H1 (cell line): ENCODE measurements around the gene SLC48A1. TPM values are rescaled to one million over a fixed set of nuclear protein-coding genes. Genes with fewer than 3 reads are reported as not detected.

ENCODE experiments used
- CTCF ChIA-PET: fragments of 300-600 bp; sonication (Branson Sonifier 250); formaldehyde crosslinking; loops from one replicate; lab custom pipeline; 2021; ENCODE audit not compliant: partially characterized antibody; lab: Charles Lee
- POLR2A ChIA-PET: fragments of 300-600 bp; sonication (Branson Sonifier 250); formaldehyde crosslinking; loops from one replicate; lab custom pipeline; 2021; ENCODE audit warnings: inconsistent platforms; ENCODE audit not compliant: partially characterized antibody; lab: Charles Lee
- DNase-seq, 2 experiments: peaks; one replicate each; pipeline versions ENCODE4 v3.0.0 to v3.0.0-alpha.2; 2010 to 2022; ENCODE audit warnings: low spot score in 2 of 2, low read depth in 1 of 2, mixed read lengths in 1 of 2
- FAIRE-seq: peaks from 2 replicates; lab custom pipeline; 2011; peaks lifted over from hg19 to GRCh38; lab: Jason Lieb, UNC
- H2AFZ ChIP-seq: 2 replicates; pipeline ENCODE4 v1.8.1; 2012; ENCODE audit warnings: low read length, inconsistent platforms
- H2AK5ac ChIP-seq: 2 replicates; pipeline ENCODE4 v1.6.1; 2013; ENCODE audit warnings: low read depth, low read length
- H2BK120ac ChIP-seq: replicated peaks from 2 replicates; pipeline ENCODE3; 2013; ENCODE audit warnings: low read depth, low read length, inconsistent platforms
- H2BK12ac ChIP-seq: 2 replicates; pipeline ENCODE4 v1.6.1; 2013; ENCODE audit warnings: low read depth, low read length
- H2BK15ac ChIP-seq: 2 replicates; pipeline ENCODE4 v1.6.1; 2013; ENCODE audit warnings: low read length
- H2BK20ac ChIP-seq: 2 replicates; pipeline ENCODE4 v1.6.1; 2013; ENCODE audit warnings: low read length
- H2BK5ac ChIP-seq: 2 replicates; pipeline ENCODE4 v1.6.1; 2013; ENCODE audit warnings: low read depth, low read length
- H3K14ac ChIP-seq: 2 replicates; pipeline ENCODE4 v1.6.1; 2013; ENCODE audit warnings: inconsistent platforms; ENCODE audit not compliant: insufficient read length
- H3K18ac ChIP-seq: 2 replicates; pipeline ENCODE4 v1.6.1; 2013; ENCODE audit warnings: low read length; ENCODE audit errors: extremely low read depth
- H3K23ac ChIP-seq: 2 replicates; pipeline ENCODE4 v1.6.1; 2013; ENCODE audit warnings: inconsistent platforms; ENCODE audit not compliant: insufficient read length
- H3K23me2 ChIP-seq: 2 replicates; pipeline ENCODE4 v1.6.1; 2013; ENCODE audit warnings: low read depth, low read length
- H3K27ac ChIP-seq: 2 replicates; pipeline ENCODE4 v1.6.1; 2011; ENCODE audit warnings: low read depth, low read length, inconsistent platforms
- H3K27me3 ChIP-seq, 4 experiments: replicated peaks in 1 of 4; 1 replicate in 1 of 4; 2 replicates in 3 of 4; pipeline versions ENCODE4 v1.6.1 to v1.8.1; 2011 to 2013; ENCODE audit warnings: low read length in 3 of 4, mild to moderate bottlenecking in 3 of 4, inconsistent platforms in 2 of 4, mixed read lengths in 2 of 4, moderate library complexity in 1 of 4; ENCODE audit not compliant: control insufficient read depth in 3 of 4, insufficient read depth in 3 of 4; ENCODE audit errors: extremely low read depth in 1 of 4
- H3K36me3 ChIP-seq, 4 experiments: 2 replicates each; pipeline versions ENCODE4 v1.6.1 to v1.8.1; 2011 to 2013; ENCODE audit warnings: mild to moderate bottlenecking in 4 of 4, low read length in 3 of 4, moderate library complexity in 2 of 4, control low read depth in 1 of 4, inconsistent platforms in 1 of 4; ENCODE audit not compliant: insufficient read depth in 4 of 4, control insufficient read depth in 2 of 4
- H3K4ac ChIP-seq: replicated peaks from 2 replicates; pipeline ENCODE3; 2013; ENCODE audit warnings: low read length, low read depth, mixed read lengths, inconsistent platforms; ENCODE audit not compliant: insufficient read length
- H3K4me1 ChIP-seq, 4 experiments: replicated peaks in 1 of 4; 1 replicate in 1 of 4; 2 replicates in 3 of 4; pipeline versions ENCODE4 v1.6.1 to v1.8.1; 2011 to 2013; ENCODE audit warnings: low read length in 3 of 4, inconsistent platforms in 2 of 4, mixed read lengths in 1 of 4; ENCODE audit not compliant: insufficient read depth in 4 of 4, control insufficient read depth in 3 of 4
- H3K4me2 ChIP-seq, 2 experiments: 2 replicates each; pipeline versions ENCODE4 v1.6.1 to v1.8.1; 2011 to 2013; ENCODE audit warnings: low read depth in 2 of 2, low read length in 2 of 2, control low read depth in 1 of 2, inconsistent platforms in 1 of 2, mild to moderate bottlenecking in 1 of 2; ENCODE audit not compliant: insufficient read depth in 1 of 2
- H3K4me3 ChIP-seq, 4 experiments: fragments of 200-600, 300-600 bp in 1 of 4; sonication (generic), shearing (Covaris generic), sonication (Bioruptor Twin) in 1 of 4; 2 replicates each; pipeline versions ENCODE4 v1.5.1 to v1.8.1; 2011 to 2016; ENCODE audit warnings: low read length in 4 of 4, low read depth in 3 of 4, control low read depth in 2 of 4, inconsistent platforms in 2 of 4, mild to moderate bottlenecking in 2 of 4, mixed read lengths in 1 of 4, moderate library complexity in 1 of 4; ENCODE audit not compliant: insufficient read depth in 2 of 4; ENCODE audit errors: extremely low read depth in 1 of 4
- H3K56ac ChIP-seq: replicated peaks from 2 replicates; pipeline ENCODE3; 2013; ENCODE audit warnings: low read depth, mild to moderate bottlenecking, mixed read lengths, low read length, inconsistent platforms; ENCODE audit not compliant: insufficient read length
- H3K79me1 ChIP-seq: 2 replicates; pipeline ENCODE4 v1.6.1; 2013; ENCODE audit warnings: low read depth, low read length, control low read depth
- H3K79me2 ChIP-seq, 2 experiments: 2 replicates each; pipeline versions ENCODE4 v1.6.1 to v1.8.1; 2012 to 2013; ENCODE audit warnings: low read length in 2 of 2, mild to moderate bottlenecking in 2 of 2, inconsistent platforms in 1 of 2; ENCODE audit not compliant: insufficient read depth in 2 of 2, control insufficient read depth in 1 of 2
- H3K9ac ChIP-seq, 4 experiments: replicated peaks in 1 of 4; 1 replicate in 1 of 4; 2 replicates in 3 of 4; pipeline versions ENCODE4 v1.6.1 to v1.8.1; 2011 to 2013; ENCODE audit warnings: low read depth in 3 of 4, low read length in 3 of 4, control low read depth in 2 of 4, mild to moderate bottlenecking in 2 of 4, moderate library complexity in 2 of 4, inconsistent platforms in 1 of 4; ENCODE audit errors: extremely low read depth in 1 of 4
- H3K9me3 ChIP-seq, 2 experiments: 2 replicates each; pipeline versions ENCODE4 v1.6.1 to v1.8.1; 2012 to 2013; ENCODE audit warnings: mild to moderate bottlenecking in 2 of 2, moderate library complexity in 2 of 2, control low read depth in 1 of 2, inconsistent platforms in 1 of 2, low read depth in 1 of 2, low read length in 1 of 2, mixed read lengths in 1 of 2; ENCODE audit not compliant: insufficient read depth in 2 of 2
- H4K20me1 ChIP-seq, 2 experiments: replicated peaks in 1 of 2; 2 replicates each; pipeline versions ENCODE3 to v1.8.1; 2011 to 2013; ENCODE audit warnings: inconsistent platforms in 2 of 2, low read length in 2 of 2, mild to moderate bottlenecking in 1 of 2; ENCODE audit not compliant: insufficient read depth in 2 of 2, control insufficient read depth in 1 of 2
- H4K5ac ChIP-seq: 2 replicates; pipeline ENCODE4 v1.6.1; 2013; ENCODE audit warnings: low read length, low read depth, mixed read lengths, inconsistent platforms; ENCODE audit not compliant: insufficient read length
- H4K8ac ChIP-seq: 2 replicates; pipeline ENCODE4 v1.8.0; 2013; ENCODE audit warnings: mild to moderate bottlenecking, moderate library complexity, low read length, inconsistent platforms; ENCODE audit not compliant: insufficient read depth; ENCODE audit errors: extremely low read depth
- H4K91ac ChIP-seq: replicated peaks from 2 replicates; pipeline ENCODE3; 2013; ENCODE audit warnings: low read length, mixed read lengths, inconsistent platforms; ENCODE audit not compliant: insufficient read length
- CHD1 ChIP-seq: IDR thresholded peaks from 2 replicates; pipeline ENCODE4 v1.6.1; 2012; ENCODE audit warnings: low read depth, low read length, improper control_type of control experiment
- EP300 ChIP-seq, 2 experiments: IDR thresholded peaks; 1 replicate in 1 of 2; 2 replicates in 1 of 2; pipeline ENCODE4 v1.6.1; 2011 to 2012; ENCODE audit warnings: low read depth in 2 of 2, low read length in 2 of 2, mild to moderate bottlenecking in 2 of 2, borderline replicate concordance in 1 of 2, inconsistent platforms in 1 of 2, moderate library complexity in 1 of 2
- HDAC6 ChIP-seq: IDR thresholded peaks from one replicate; pipeline ENCODE4 v1.7.1; 2012; ENCODE audit warnings: low read depth, mild to moderate bottlenecking, inconsistent platforms, low read length, moderate library complexity
- WGBS, 2 experiments: shearing (Covaris generic) in 1 of 2; methylation state at CpG; one replicate each; pipeline versions ENCODE4 v1.1.6 to v1.1.7; 2013 to 2015; ENCODE audit warnings: low lambda C conversion rate in 2 of 2, mixed read lengths in 2 of 2, inconsistent platforms in 1 of 2, low coverage in 1 of 2, missing lambda C conversion rate in 1 of 2; ENCODE audit not compliant: insufficient replicate concordance in 2 of 2, insufficient coverage in 1 of 2, insufficient read length in 1 of 2; ENCODE audit errors: extremely low coverage in 1 of 2, missing lambda C conversion rate in 1 of 2; 5-methylcytosine and 5-hydroxymethylcytosine counted together
- polyA plus RNA-seq, 7 experiments: library from polyadenylated mRNA; depleted of rRNA in 3 of 7; stranded (reverse) in 5 of 7; unstranded in 2 of 7; fragments of >200 nt in 5 of 7; fragments of 200-250 nt in 2 of 7; gene quantifications; 1 replicate in 5 of 7; 2 replicates in 1 of 7; 4 replicates in 1 of 7; pipeline versions ENCODE4 v1.2.1 to v1.2.3, GENCODE V29; 2011 to 2013; ENCODE audit warnings: missing spikeins in 2 of 7, mixed read lengths in 2 of 7
- total RNA-seq: library from RNA; stranded (reverse); fragmentation: NEBNext Ultra II Directional; extraction: Animal tissue kit (Norgen Biotek cat#: 25700); gene quantifications from 2 replicates; pipeline ENCODE4 v1.2.1, GENCODE V29; 2021

SLC48A1 gene
- total and polyA plus RNA-seq, 2 of the 8 experiments (the other 6 are each of a cell fraction or from before 2014, with no cell fraction given): 9.5 to 14.1 TPM

DNA sequence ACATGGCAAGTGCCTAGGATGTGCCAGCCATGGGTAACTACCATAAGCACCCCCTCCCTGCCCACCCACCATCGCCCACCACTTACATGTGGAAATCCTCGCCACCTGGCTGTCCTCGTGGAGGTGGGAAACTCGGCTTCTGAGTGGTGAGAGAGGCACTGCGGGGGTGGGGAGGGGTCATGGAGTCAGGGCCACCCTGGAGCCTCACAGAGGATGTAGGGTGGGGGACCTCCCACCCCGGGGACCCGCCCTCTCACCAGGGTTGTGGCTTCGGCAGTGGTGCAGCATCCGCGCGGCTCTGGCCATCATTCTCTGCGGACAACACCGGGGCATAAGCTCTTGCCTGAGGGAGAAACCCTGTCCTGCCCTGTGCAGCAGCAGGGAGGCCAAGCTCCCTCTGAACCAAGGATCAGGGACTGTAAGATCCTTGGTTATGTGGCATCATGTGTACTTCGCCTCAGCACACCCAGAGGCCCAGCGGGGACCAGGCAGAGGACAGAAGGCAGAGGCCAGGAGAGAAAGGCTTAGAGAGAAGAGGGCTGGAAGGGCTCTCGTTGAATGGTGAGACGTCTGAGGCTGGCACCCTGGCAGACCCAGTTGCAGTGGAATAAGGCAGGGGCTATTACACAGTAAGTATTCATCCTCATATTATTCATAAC lies 35.0 kb upstream of the SLC48A1 start:
- no peak overlapping the region for H2AK5ac ChIP-seq
- H3K4ac ChIP-seq: no peak overlapping the region
- no peak overlapping the region for H3K18ac ChIP-seq
- no peak overlapping the region for H4K8ac ChIP-seq
- no peaks in the 10 kb centered on the region for H4K20me1 ChIP-seq
- H3K36me3 ChIP-seq: no peaks in the 10 kb centered on the region
- H3K27me3 ChIP-seq: peaks cover 0 to under 1% (median 0%) of the 10 kb centered on the region in 4 experiments; a peak in 1 of 7 replicates
- FAIRE-seq: no peak
- no peak overlapping the region for H2AFZ ChIP-seq
- no peaks in the 10 kb centered on the region for H3K79me2 ChIP-seq
- H3K14ac ChIP-seq: no peak overlapping the region
- H4K5ac ChIP-seq: no peak overlapping the region
- no peak overlapping the region for H3K27ac ChIP-seq
- H3K79me1 ChIP-seq: no peaks in the 10 kb centered on the region
- H2BK20ac ChIP-seq: no peak overlapping the region
- H3K9me3 ChIP-seq: no peaks in the 10 kb centered on the region
- CTCF ChIA-PET: interaction anchor here (0.7 to 64.6 kb wide), 8 partner anchors 11 to 100 kb away, joined by 3 to 2442 read pairs (median 10); partner anchors contain the start of genes HDAC7, RAPGEF3 and SLC48A1
- TF ChIP-seq HDAC6 (no peak), CHD1 (no peak), EP300 (IDR thresholded peaks at IDR 0.05; ENCODE audit: borderline replicate concordance in 1 of 2, low read depth in 2 of 2, low read length in 2 of 2) (no peak)
- H3K23me2 ChIP-seq: no peaks in the 10 kb centered on the region
- no peak overlapping the region for H2BK15ac ChIP-seq
- no peak overlapping the region for H2BK120ac ChIP-seq
- H3K23ac ChIP-seq: no peak overlapping the region
- H2BK5ac ChIP-seq: no peak overlapping the region
- H3K4me1 ChIP-seq: peaks cover 3 to 19% (median 14%) of the 10 kb centered on the region in 4 experiments
- H3K9ac ChIP-seq: no peak overlapping the region
- no peak overlapping the region for H3K4me2 ChIP-seq
- no peak for DNase-seq
- H2BK12ac ChIP-seq: no peak overlapping the region
- H3K4me3 ChIP-seq: no peak overlapping the region
- no peak overlapping the region for H3K56ac ChIP-seq
- no peak overlapping the region for H4K91ac ChIP-seq
- POLR2A ChIA-PET: no interaction called here
- 94% methylated on average over 13 of the region's 17 CpGs; no CpG with 5 or more reads in 1 of the 2 experiments for WGBS, 2 experiments
